DMS53 (cell line): ENCODE data around the gene NIM1K.
"Not testable (repeated sequence)": the region's sequence is repeated elsewhere in the genome, so short reads cannot be mapped to it uniquely, and the experiment has no call there.

ENCODE experiments used
- DNase-seq: peaks from one replicate; lab custom pipeline; 2025; lab: John Stamatoyannopoulos, UW

NIM1K gene

GRCh38 chr5:43191740-43192557, at the start of gene NIM1K:
NIM1K (plus strand) TSS chr5:43192225; CDS start chr5:43245776, 53,551 bp downstream.
- DNase-seq: peak; percentile 71

GRCh38 chr5:43145071-43145470, 47.0 kb upstream of the NIM1K start:
- no peak for DNase-seq

GRCh38 chr5:43146958-43147357, 45.1 kb upstream of the NIM1K start:
- DNase-seq: no peak

- DNase-seq: no peak
These were observed 43.6 kb upstream of the NIM1K start for GRCh38 chr5:43148417-43148816.

- DNase-seq: no peak
These were observed 42.8 kb upstream of the NIM1K start for GRCh38 chr5:43149231-43149630.

GRCh38 chr5:43150075-43150474, 42.0 kb upstream of the NIM1K start:
- DNase-seq: no peak

GRCh38 chr5:43150748-43151147, 41.3 kb upstream of the NIM1K start:
- no peak for DNase-seq

- DNase-seq: no peak
These were observed 39.1 kb upstream of the NIM1K start for GRCh38 chr5:43152946-43153345.

GRCh38 chr5:43154469-43154868, 37.6 kb upstream of the NIM1K start:
- no peak for DNase-seq

GRCh38 chr5:43155394-43156096, 36.5 kb upstream of the NIM1K start:
- DNase-seq: no peak

GRCh38 chr5:43156388-43156787, 35.6 kb upstream of the NIM1K start:
- DNase-seq: no peak

- no peak for DNase-seq
These were observed 35.0 kb upstream of the NIM1K start for GRCh38 chr5:43157068-43157467.

- DNase-seq: no peak
These were observed 30.8 kb upstream of the NIM1K start for GRCh38 chr5:43161244-43161643.

- DNase-seq: not testable (repeated sequence)
These were observed 27.2 kb upstream of the NIM1K start for GRCh38 chr5:43164801-43165200.

- DNase-seq: no peak
These were observed 26.7 kb upstream of the NIM1K start for GRCh38 chr5:43165323-43165722.

GRCh38 chr5:43168175-43168574, 23.9 kb upstream of the NIM1K start:
- no peak for DNase-seq

- DNase-seq: no peak
These were observed 20.6 kb upstream of the NIM1K start for GRCh38 chr5:43171451-43171850.

- DNase-seq: no peak
These were observed 20.1 kb upstream of the NIM1K start for GRCh38 chr5:43171926-43172325.

- DNase-seq: no peak
These were observed 19.2 kb upstream of the NIM1K start for GRCh38 chr5:43172779-43173178.

GRCh38 chr5:43174586-43174985, 17.4 kb upstream of the NIM1K start:
- DNase-seq: no peak

GRCh38 chr5:43179836-43180235, 12.2 kb upstream of the NIM1K start:
- DNase-seq: no peak

- no peak for DNase-seq
These were observed 9.6 kb upstream of the NIM1K start for GRCh38 chr5:43182421-43182820.

- DNase-seq: not testable (repeated sequence)
These were observed 8.9 kb upstream of the NIM1K start for GRCh38 chr5:43183101-43183500.
